OCI-LY7 (cell line): Measurements from ENCODE around the gene ISM2.

Experiments used
- CTCF ChIP-seq: fragments of 200-600 bp; sonication (generic); conservative IDR thresholded peaks from 2 replicates; pipeline ENCODE4 v1.5.1; 2014; ENCODE audit warnings: mild to moderate bottlenecking, antibody characterized with exemption, low read length, moderate library complexity, mixed read lengths
- EZH2phosphoT487 ChIP-seq: fragments of 200-600 bp; sonication (generic); IDR thresholded peaks from 2 replicates; pipeline ENCODE4 v1.6.1; 2018; ENCODE audit warnings: low read depth, borderline replicate concordance, mild to moderate bottlenecking, mixed run types, antibody characterized with exemption, low read length, moderate library complexity, mixed read lengths

- no peak for TF ChIP-seq CTCF
- TF ChIP-seq EZH2phosphoT487 = no peak
Measured at GRCh38 chr14:77495334-77495733, 3.3 kb downstream of the ISM2 start.
